Parietal lobe (tissue), 2 donors: ENCODE measurements around the gene SF3A2. TPM values are rescaled to one million over a fixed set of nuclear protein-coding genes. Genes with fewer than 3 reads are reported as not detected.

ENCODE experiments used
- small RNA-seq: library from RNA; depleted of rRNA; stranded (forward); fragments of <200 nt; gene quantifications from one replicate; pipeline ENCODE3, GENCODE V24; 2014; ENCODE audit warnings: low replicate concordance
- total RNA-seq: library from RNA; depleted of rRNA; stranded (reverse); fragments of >200 nt; gene quantifications from one replicate; pipeline ENCODE4 v1.2.3, GENCODE V29; 2014

SF3A2 gene, protein sequence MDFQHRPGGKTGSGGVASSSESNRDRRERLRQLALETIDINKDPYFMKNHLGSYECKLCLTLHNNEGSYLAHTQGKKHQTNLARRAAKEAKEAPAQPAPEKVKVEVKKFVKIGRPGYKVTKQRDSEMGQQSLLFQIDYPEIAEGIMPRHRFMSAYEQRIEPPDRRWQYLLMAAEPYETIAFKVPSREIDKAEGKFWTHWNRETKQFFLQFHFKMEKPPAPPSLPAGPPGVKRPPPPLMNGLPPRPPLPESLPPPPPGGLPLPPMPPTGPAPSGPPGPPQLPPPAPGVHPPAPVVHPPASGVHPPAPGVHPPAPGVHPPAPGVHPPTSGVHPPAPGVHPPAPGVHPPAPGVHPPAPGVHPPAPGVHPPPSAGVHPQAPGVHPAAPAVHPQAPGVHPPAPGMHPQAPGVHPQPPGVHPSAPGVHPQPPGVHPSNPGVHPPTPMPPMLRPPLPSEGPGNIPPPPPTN
- total RNA-seq: 76.4 TPM

DNA sequence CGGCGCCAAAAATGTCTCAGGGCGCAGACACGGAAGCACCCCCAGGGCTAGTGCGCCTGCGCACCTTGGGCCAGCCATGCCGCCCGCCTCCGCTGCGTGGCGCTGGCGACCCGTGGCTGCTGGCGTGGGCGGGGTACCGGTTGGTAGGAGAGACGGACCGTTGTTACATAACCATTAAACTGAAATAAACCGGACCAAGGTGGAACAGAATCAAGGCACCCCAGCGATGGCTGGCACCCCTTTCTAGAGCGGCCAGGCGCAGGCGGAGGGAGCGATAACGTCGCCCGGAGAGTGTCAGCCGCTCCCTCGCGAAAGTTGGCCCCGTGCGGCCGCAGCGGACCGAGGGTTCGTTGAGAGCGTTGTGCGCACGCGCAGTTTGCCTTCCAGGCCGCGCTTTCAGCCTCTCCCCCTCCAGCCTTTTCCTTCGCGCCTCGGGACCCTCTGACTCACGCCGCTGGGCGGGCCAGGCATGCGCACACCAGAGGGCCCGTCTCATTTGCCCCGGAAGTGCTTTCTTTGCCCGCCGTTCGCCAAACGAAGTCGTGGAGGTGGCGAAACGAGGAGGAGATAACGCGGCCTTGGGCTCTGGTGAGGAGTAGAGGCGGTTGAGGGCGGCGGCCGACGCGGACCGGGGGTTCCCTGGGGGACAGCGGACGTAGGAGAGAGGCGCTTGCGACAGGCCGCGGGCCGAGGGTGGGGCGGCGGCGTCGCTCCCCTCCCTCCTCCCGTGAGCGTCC lies at the start of gene SF3A2, which contains the start of gene PLEKHJ1:
TSS of gene SF3A2 (plus strand) at position 511 of the 737 bp plus-strand sequence. CDS start 6,595 bp downstream, outside the sequence.
TSS of gene PLEKHJ1 (minus strand) at position 16 of the 737 bp plus-strand sequence. CDS start 81 bp downstream, outside the sequence.

GRCh38 chr19:2249010-2249866 lies 12.6 kb downstream of the SF3A2 start, which contains the start of gene AMH:
TSS of gene AMH (plus strand) at chr19:2249323. CDS start at chr19:2249333, 10 bp downstream.

GRCh38 chr19:2255982-2256685 lies 19.5 kb downstream of the SF3A2 start, which contains the start of gene JSRP1:
TSS of gene JSRP1 (minus strand) at chr19:2256417. CDS start at chr19:2255314, 1,103 bp downstream.

DNA sequence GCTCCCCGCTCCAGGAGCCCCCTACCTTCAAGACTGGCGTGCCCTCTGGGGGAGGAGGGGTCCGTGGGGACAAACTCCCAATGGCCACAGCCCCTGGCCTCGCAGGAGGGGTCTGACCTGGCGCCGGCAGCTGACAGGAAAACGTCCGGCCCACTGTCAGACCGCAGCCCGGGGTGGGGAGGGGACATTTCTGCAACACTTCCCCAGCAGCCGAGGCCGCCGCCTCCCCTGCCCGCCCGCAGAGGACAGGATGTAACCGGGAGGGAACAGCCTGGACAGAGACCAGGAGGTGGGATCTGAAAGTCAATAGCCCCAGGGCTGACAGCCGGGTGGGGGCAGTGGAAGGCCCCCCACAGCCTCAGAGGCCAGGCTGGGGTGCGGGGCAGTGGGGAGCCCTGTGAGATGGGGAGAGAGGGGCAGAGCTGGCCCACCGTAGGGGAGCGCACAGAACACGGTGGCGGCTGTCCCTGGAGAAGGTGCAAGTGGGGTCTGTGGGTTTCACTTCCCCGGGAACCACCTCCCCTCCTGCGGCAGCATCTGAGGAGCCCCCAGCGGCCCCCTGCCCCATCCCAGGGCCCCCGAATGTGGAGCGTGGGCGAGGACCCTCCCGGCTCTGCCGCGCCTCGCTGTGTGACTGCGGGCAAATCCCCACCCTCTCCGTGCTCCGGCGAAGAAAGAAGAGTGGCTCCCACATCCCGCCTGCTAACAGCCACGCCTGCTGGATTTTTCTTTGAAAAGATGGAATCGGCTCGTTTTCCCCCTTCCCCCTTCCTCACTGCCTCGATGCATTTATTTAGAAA lies 45.6 kb downstream of the SF3A2 start, which contains the start of gene PEAK3:
TSS of gene PEAK3 (minus strand) at position 114 of the 800 bp plus-strand sequence. CDS start 1,244 bp downstream, outside the sequence.

Small RNA genes within 50 kb of the gene (small RNA-seq; reads per million reads assigned to genes)
- gene MIR1227: not detected

Other genes with a start within 250 kb of the SF3A2 start
- gene BTBD2, start 221.1 kb upstream of the SF3A2 start, total RNA-seq: 69.5 TPM
- gene MKNK2, start 185.6 kb upstream of the SF3A2 start, total RNA-seq: 24.4 TPM
- 15.0 TPM for gene MOB3A, start 140.5 kb upstream of the SF3A2 start, total RNA-seq
- 5.9 TPM for gene IZUMO4, start 139.9 kb upstream of the SF3A2 start, total RNA-seq
- gene AP3D1, start 85.3 kb upstream of the SF3A2 start, total RNA-seq: 72.6 TPM
- gene DOT1L, start 72.9 kb upstream of the SF3A2 start, total RNA-seq: 21.0 TPM
- gene PLEKHJ1, start 495 bp upstream of the SF3A2 start, total RNA-seq: 36.6 TPM
- 2.2 TPM for gene AMH, start 12.5 kb downstream of the SF3A2 start, total RNA-seq
- gene JSRP1, start 19.6 kb downstream of the SF3A2 start, total RNA-seq: not detected
- not detected for gene PEAK3, start 45.4 kb downstream of the SF3A2 start, total RNA-seq
- gene LINGO3, start 71.3 kb downstream of the SF3A2 start, total RNA-seq: 0.94 TPM
- 90.1 TPM for gene LSM7, start 91.8 kb downstream of the SF3A2 start, total RNA-seq
- gene SPPL2B, start 91.9 kb downstream of the SF3A2 start, total RNA-seq: 57.0 TPM
- gene TMPRSS9, start 123.4 kb downstream of the SF3A2 start, total RNA-seq: 0.63 TPM
- 17.2 TPM for gene TIMM13, start 190.8 kb downstream of the SF3A2 start, total RNA-seq
- gene LMNB2, start 220.1 kb downstream of the SF3A2 start, total RNA-seq: 40.7 TPM
- gene GADD45B, start 239.3 kb downstream of the SF3A2 start, total RNA-seq: 2.8 TPM